H1 (cell line): Measurements from ENCODE around the gene LRP2BP. TPM values are rescaled to one million over a fixed set of nuclear protein-coding genes. Genes with fewer than 3 reads are reported as not detected.
"Not testable (repeated sequence)": the region's sequence is repeated elsewhere in the genome, so short reads cannot be mapped to it uniquely, and the experiment has no call there.

Source experiments
- CTCF ChIA-PET: fragments of 300-600 bp; sonication (Branson Sonifier 250); formaldehyde crosslinking; loops from one replicate; lab custom pipeline; 2021; ENCODE audit not compliant: partially characterized antibody; lab: Charles Lee
- POLR2A ChIA-PET: fragments of 300-600 bp; sonication (Branson Sonifier 250); formaldehyde crosslinking; loops from one replicate; lab custom pipeline; 2021; ENCODE audit warnings: inconsistent platforms; ENCODE audit not compliant: partially characterized antibody; lab: Charles Lee
- DNase-seq, 2 experiments: peaks; one replicate each; pipeline versions ENCODE4 v3.0.0 to v3.0.0-alpha.2; 2010 to 2022; ENCODE audit warnings: low spot score in 2 of 2, low read depth in 1 of 2, mixed read lengths in 1 of 2
- FAIRE-seq: peaks from 2 replicates; lab custom pipeline; 2011; peaks lifted over from hg19 to GRCh38; lab: Jason Lieb, UNC
- H2AFZ ChIP-seq: 2 replicates; pipeline ENCODE4 v1.8.1; 2012; ENCODE audit warnings: low read length, inconsistent platforms
- H2AK5ac ChIP-seq: 2 replicates; pipeline ENCODE4 v1.6.1; 2013; ENCODE audit warnings: low read depth, low read length
- H2BK120ac ChIP-seq: replicated peaks from 2 replicates; pipeline ENCODE3; 2013; ENCODE audit warnings: low read depth, low read length, inconsistent platforms
- H2BK12ac ChIP-seq: 2 replicates; pipeline ENCODE4 v1.6.1; 2013; ENCODE audit warnings: low read depth, low read length
- H2BK15ac ChIP-seq: 2 replicates; pipeline ENCODE4 v1.6.1; 2013; ENCODE audit warnings: low read length
- H2BK20ac ChIP-seq: 2 replicates; pipeline ENCODE4 v1.6.1; 2013; ENCODE audit warnings: low read length
- H2BK5ac ChIP-seq: 2 replicates; pipeline ENCODE4 v1.6.1; 2013; ENCODE audit warnings: low read depth, low read length
- H3K14ac ChIP-seq: 2 replicates; pipeline ENCODE4 v1.6.1; 2013; ENCODE audit warnings: inconsistent platforms; ENCODE audit not compliant: insufficient read length
- H3K18ac ChIP-seq: 2 replicates; pipeline ENCODE4 v1.6.1; 2013; ENCODE audit warnings: low read length; ENCODE audit errors: extremely low read depth
- H3K23ac ChIP-seq: 2 replicates; pipeline ENCODE4 v1.6.1; 2013; ENCODE audit warnings: inconsistent platforms; ENCODE audit not compliant: insufficient read length
- H3K23me2 ChIP-seq: 2 replicates; pipeline ENCODE4 v1.6.1; 2013; ENCODE audit warnings: low read depth, low read length
- H3K27ac ChIP-seq: 2 replicates; pipeline ENCODE4 v1.6.1; 2011; ENCODE audit warnings: low read depth, low read length, inconsistent platforms
- H3K27me3 ChIP-seq, 4 experiments: replicated peaks in 1 of 4; 1 replicate in 1 of 4; 2 replicates in 3 of 4; pipeline versions ENCODE4 v1.6.1 to v1.8.1; 2011 to 2013; ENCODE audit warnings: low read length in 3 of 4, mild to moderate bottlenecking in 3 of 4, inconsistent platforms in 2 of 4, mixed read lengths in 2 of 4, moderate library complexity in 1 of 4; ENCODE audit not compliant: control insufficient read depth in 3 of 4, insufficient read depth in 3 of 4; ENCODE audit errors: extremely low read depth in 1 of 4
- H3K36me3 ChIP-seq, 4 experiments: 2 replicates each; pipeline versions ENCODE4 v1.6.1 to v1.8.1; 2011 to 2013; ENCODE audit warnings: mild to moderate bottlenecking in 4 of 4, low read length in 3 of 4, moderate library complexity in 2 of 4, control low read depth in 1 of 4, inconsistent platforms in 1 of 4; ENCODE audit not compliant: insufficient read depth in 4 of 4, control insufficient read depth in 2 of 4
- H3K4ac ChIP-seq: replicated peaks from 2 replicates; pipeline ENCODE3; 2013; ENCODE audit warnings: low read length, low read depth, mixed read lengths, inconsistent platforms; ENCODE audit not compliant: insufficient read length
- H3K4me1 ChIP-seq, 4 experiments: replicated peaks in 1 of 4; 1 replicate in 1 of 4; 2 replicates in 3 of 4; pipeline versions ENCODE4 v1.6.1 to v1.8.1; 2011 to 2013; ENCODE audit warnings: low read length in 3 of 4, inconsistent platforms in 2 of 4, mixed read lengths in 1 of 4; ENCODE audit not compliant: insufficient read depth in 4 of 4, control insufficient read depth in 3 of 4
- H3K4me2 ChIP-seq, 2 experiments: 2 replicates each; pipeline versions ENCODE4 v1.6.1 to v1.8.1; 2011 to 2013; ENCODE audit warnings: low read depth in 2 of 2, low read length in 2 of 2, control low read depth in 1 of 2, inconsistent platforms in 1 of 2, mild to moderate bottlenecking in 1 of 2; ENCODE audit not compliant: insufficient read depth in 1 of 2
- H3K4me3 ChIP-seq, 4 experiments: fragments of 200-600, 300-600 bp in 1 of 4; sonication (generic), shearing (Covaris generic), sonication (Bioruptor Twin) in 1 of 4; 2 replicates each; pipeline versions ENCODE4 v1.5.1 to v1.8.1; 2011 to 2016; ENCODE audit warnings: low read length in 4 of 4, low read depth in 3 of 4, control low read depth in 2 of 4, inconsistent platforms in 2 of 4, mild to moderate bottlenecking in 2 of 4, mixed read lengths in 1 of 4, moderate library complexity in 1 of 4; ENCODE audit not compliant: insufficient read depth in 2 of 4; ENCODE audit errors: extremely low read depth in 1 of 4
- H3K56ac ChIP-seq: replicated peaks from 2 replicates; pipeline ENCODE3; 2013; ENCODE audit warnings: low read depth, mild to moderate bottlenecking, mixed read lengths, low read length, inconsistent platforms; ENCODE audit not compliant: insufficient read length
- H3K79me1 ChIP-seq: 2 replicates; pipeline ENCODE4 v1.6.1; 2013; ENCODE audit warnings: low read depth, low read length, control low read depth
- H3K79me2 ChIP-seq, 2 experiments: 2 replicates each; pipeline versions ENCODE4 v1.6.1 to v1.8.1; 2012 to 2013; ENCODE audit warnings: low read length in 2 of 2, mild to moderate bottlenecking in 2 of 2, inconsistent platforms in 1 of 2; ENCODE audit not compliant: insufficient read depth in 2 of 2, control insufficient read depth in 1 of 2
- H3K9ac ChIP-seq, 4 experiments: replicated peaks in 1 of 4; 1 replicate in 1 of 4; 2 replicates in 3 of 4; pipeline versions ENCODE4 v1.6.1 to v1.8.1; 2011 to 2013; ENCODE audit warnings: low read depth in 3 of 4, low read length in 3 of 4, control low read depth in 2 of 4, mild to moderate bottlenecking in 2 of 4, moderate library complexity in 2 of 4, inconsistent platforms in 1 of 4; ENCODE audit errors: extremely low read depth in 1 of 4
- H3K9me3 ChIP-seq, 2 experiments: 2 replicates each; pipeline versions ENCODE4 v1.6.1 to v1.8.1; 2012 to 2013; ENCODE audit warnings: mild to moderate bottlenecking in 2 of 2, moderate library complexity in 2 of 2, control low read depth in 1 of 2, inconsistent platforms in 1 of 2, low read depth in 1 of 2, low read length in 1 of 2, mixed read lengths in 1 of 2; ENCODE audit not compliant: insufficient read depth in 2 of 2
- H4K20me1 ChIP-seq, 2 experiments: replicated peaks in 1 of 2; 2 replicates each; pipeline versions ENCODE3 to v1.8.1; 2011 to 2013; ENCODE audit warnings: inconsistent platforms in 2 of 2, low read length in 2 of 2, mild to moderate bottlenecking in 1 of 2; ENCODE audit not compliant: insufficient read depth in 2 of 2, control insufficient read depth in 1 of 2
- H4K5ac ChIP-seq: 2 replicates; pipeline ENCODE4 v1.6.1; 2013; ENCODE audit warnings: low read length, low read depth, mixed read lengths, inconsistent platforms; ENCODE audit not compliant: insufficient read length
- H4K8ac ChIP-seq: 2 replicates; pipeline ENCODE4 v1.8.0; 2013; ENCODE audit warnings: mild to moderate bottlenecking, moderate library complexity, low read length, inconsistent platforms; ENCODE audit not compliant: insufficient read depth; ENCODE audit errors: extremely low read depth
- H4K91ac ChIP-seq: replicated peaks from 2 replicates; pipeline ENCODE3; 2013; ENCODE audit warnings: low read length, mixed read lengths, inconsistent platforms; ENCODE audit not compliant: insufficient read length
- WGBS, 2 experiments: shearing (Covaris generic) in 1 of 2; methylation state at CpG; one replicate each; pipeline versions ENCODE4 v1.1.6 to v1.1.7; 2013 to 2015; ENCODE audit warnings: low lambda C conversion rate in 2 of 2, mixed read lengths in 2 of 2, inconsistent platforms in 1 of 2, low coverage in 1 of 2, missing lambda C conversion rate in 1 of 2; ENCODE audit not compliant: insufficient replicate concordance in 2 of 2, insufficient coverage in 1 of 2, insufficient read length in 1 of 2; ENCODE audit errors: extremely low coverage in 1 of 2, missing lambda C conversion rate in 1 of 2; 5-methylcytosine and 5-hydroxymethylcytosine counted together
- polyA plus RNA-seq, 7 experiments: library from polyadenylated mRNA; depleted of rRNA in 3 of 7; stranded (reverse) in 5 of 7; unstranded in 2 of 7; fragments of >200 nt in 5 of 7; fragments of 200-250 nt in 2 of 7; gene quantifications; 1 replicate in 5 of 7; 2 replicates in 1 of 7; 4 replicates in 1 of 7; pipeline versions ENCODE4 v1.2.1 to v1.2.3, GENCODE V29; 2011 to 2013; ENCODE audit warnings: missing spikeins in 2 of 7, mixed read lengths in 2 of 7
- small RNA-seq: library from polyadenylated mRNA; stranded (forward); fragments of <200 nt; extraction: miRNeasy Mini kit (QIAGEN cat#:217004); gene quantifications from one replicate; pipeline ENCODE3, GENCODE V24; 2013; ENCODE audit not compliant: insufficient read depth
- total RNA-seq: library from RNA; stranded (reverse); fragmentation: NEBNext Ultra II Directional; extraction: Animal tissue kit (Norgen Biotek cat#: 25700); gene quantifications from 2 replicates; pipeline ENCODE4 v1.2.1, GENCODE V29; 2021

Gene LRP2BP
- total and polyA plus RNA-seq, 2 of the 8 experiments (the other 6 are each of a cell fraction or from before 2014, with no cell fraction given), result 0.12 to 0.30 TPM

GRCh38 chr4:185317462-185317861, 78.3 kb downstream of the LRP2BP start:
- H2BK5ac ChIP-seq, H4K8ac ChIP-seq, DNase-seq, H2AK5ac ChIP-seq, H2BK15ac ChIP-seq, H3K23ac ChIP-seq, H3K9me3 ChIP-seq, H3K4me3 ChIP-seq, H2AFZ ChIP-seq, H3K56ac ChIP-seq, H3K14ac ChIP-seq, H3K27ac ChIP-seq, FAIRE-seq, H2BK120ac ChIP-seq, H4K5ac ChIP-seq, H4K91ac ChIP-seq, H3K23me2 ChIP-seq, H3K18ac ChIP-seq, H3K79me1 ChIP-seq, H3K4ac ChIP-seq, H2BK12ac ChIP-seq, H3K9ac ChIP-seq, H3K4me2 ChIP-seq, H4K20me1 ChIP-seq, H2BK20ac ChIP-seq, H3K4me1 ChIP-seq, H3K79me2 ChIP-seq, H3K27me3 ChIP-seq, CTCF ChIA-PET: not testable (repeated sequence)
- peaks cover 0 to 19% (median 4%) of the 10 kb centered on the region in 4 experiments; a peak in 3 of 8 replicates for H3K36me3 ChIP-seq
- POLR2A ChIA-PET, result interaction anchor here (0.7 kb wide), 1 partner anchor 10 kb away, joined by 3 read pairs; no protein-coding TSS in a partner anchor
- WGBS, 2 experiments, result 85% methylated on average over 3 of the region's 3 CpGs; no CpG with 5 or more reads in 1 of the 2 experiments

Small RNAs within 50 kb of the gene (small RNA-seq; reads per million reads assigned to genes)
- gene RF00019, result not detected

Other genes with a start within 250 kb of the LRP2BP start
- 35.6 and 40.4 TPM in 2 replicates for gene CFAP97, start 191.9 kb downstream of the LRP2BP start, total RNA-seq
- gene CFAP97, start 191.9 kb downstream of the LRP2BP start, polyA plus RNA-seq (2011; rRNA removed), result 5.0 and 9.2 TPM in 2 replicates
- gene SNX25, start 186.3 kb downstream of the LRP2BP start, total RNA-seq, result 16.1 and 19.9 TPM in 2 replicates
- gene SNX25, start 186.3 kb downstream of the LRP2BP start, polyA plus RNA-seq (2011; rRNA removed), result 4.6 and 5.4 TPM in 2 replicates
- gene ANKRD37, start 917 bp upstream of the LRP2BP start, total RNA-seq, result 2.8 TPM in 2 replicates
- 3.4 and 3.8 TPM in 2 replicates for gene ANKRD37, start 917 bp upstream of the LRP2BP start, polyA plus RNA-seq (2011; rRNA removed)
- gene UFSP2, start 30.0 kb upstream of the LRP2BP start, total RNA-seq, result 24.0 and 26.0 TPM in 2 replicates
- gene UFSP2, start 30.0 kb upstream of the LRP2BP start, polyA plus RNA-seq (2011; rRNA removed), result 15.7 and 22.9 TPM in 2 replicates
- gene CCDC110, start 75.8 kb upstream of the LRP2BP start, total RNA-seq, result 2.5 and 3.1 TPM in 2 replicates
- gene CCDC110, start 75.8 kb upstream of the LRP2BP start, polyA plus RNA-seq (2011; rRNA removed), result 0.33 and 0.36 TPM in 2 replicates
- 7.6 and 8.1 TPM in 2 replicates for gene PDLIM3, start 139.6 kb upstream of the LRP2BP start, total RNA-seq
- gene PDLIM3, start 139.6 kb upstream of the LRP2BP start, polyA plus RNA-seq (2011; rRNA removed), result 8.1 and 8.9 TPM in 2 replicates